Endodermal cell (in vitro differentiated cells): ENCODE measurements around the gene CCDC86. TPM values are rescaled to one million over a fixed set of nuclear protein-coding genes. Genes with fewer than 3 reads are reported as not detected.

ENCODE experiments used
- DNase-seq: peaks from one replicate; pipeline ENCODE4 v3.0.0-alpha.2; 2017
- H3K27ac ChIP-seq: 2 replicates; pipeline ENCODE4 v1.5.1; 2013; ENCODE audit warnings: mild to moderate bottlenecking, low read depth, low read length, moderate library complexity
- H3K27me3 ChIP-seq: 2 replicates; pipeline ENCODE4 v1.6.1; 2013; ENCODE audit warnings: mild to moderate bottlenecking, low read length, moderate library complexity; ENCODE audit not compliant: insufficient read depth, control insufficient read depth, poor library complexity, severe bottlenecking
- H3K36me3 ChIP-seq: 2 replicates; pipeline ENCODE4 v1.7.0; 2013; ENCODE audit warnings: mild to moderate bottlenecking, low read length, moderate library complexity; ENCODE audit not compliant: control insufficient read depth, insufficient read depth
- H3K4me1 ChIP-seq: one replicate; pipeline ENCODE4 v1.7.0; 2013; ENCODE audit warnings: low read length; ENCODE audit not compliant: control insufficient read depth, insufficient read depth
- H3K4me3 ChIP-seq: 2 replicates; pipeline ENCODE4 v1.5.1; 2013; ENCODE audit warnings: mild to moderate bottlenecking, low read length, moderate library complexity
- H3K9ac ChIP-seq: 2 replicates; pipeline ENCODE4 v1.6.1; 2013; ENCODE audit warnings: mild to moderate bottlenecking, low read length, moderate library complexity; ENCODE audit not compliant: poor library complexity, severe bottlenecking; ENCODE audit errors: extremely low read depth
- H3K9me3 ChIP-seq: 2 replicates; pipeline ENCODE4 v1.6.1; 2013; ENCODE audit warnings: mild to moderate bottlenecking, low read length, moderate library complexity; ENCODE audit not compliant: control insufficient read depth
- H3K27ac Mint-ChIP-seq: 2 replicates; pipeline ENCODE4 v1.8.0; 2020; ENCODE audit warnings: mixed read lengths
- H3K27me3 Mint-ChIP-seq: 2 replicates; pipeline ENCODE4 v1.8.0; 2021; ENCODE audit warnings: mild to moderate bottlenecking, mixed read lengths; ENCODE audit not compliant: insufficient read depth
- H3K36me3 Mint-ChIP-seq: 2 replicates; pipeline ENCODE4 v1.8.0; 2020; ENCODE audit warnings: low read depth, mixed read lengths
- H3K4me1 Mint-ChIP-seq: 2 replicates; pipeline ENCODE4 v1.8.0; 2020; ENCODE audit warnings: mixed read lengths
- H3K4me3 Mint-ChIP-seq: 2 replicates; pipeline ENCODE4 v1.8.0; 2020; ENCODE audit warnings: mild to moderate bottlenecking, moderate library complexity, mixed read lengths
- H3K9me3 Mint-ChIP-seq: 2 replicates; pipeline ENCODE4 v1.8.0; 2020; ENCODE audit warnings: mild to moderate bottlenecking, mixed read lengths
- WGBS, 2 experiments: methylation state at CpG; one replicate each; pipeline versions ENCODE4 v1.1.5 to v1.1.7; 2013; ENCODE audit warnings: missing lambda C conversion rate in 2 of 2, mixed read lengths in 1 of 2; ENCODE audit not compliant: insufficient coverage in 1 of 2, insufficient read length in 1 of 2; 5-methylcytosine and 5-hydroxymethylcytosine counted together
- total RNA-seq, 2 donors: library from RNA; stranded (reverse); fragmentation: NEBNext Ultra II Directional in 1 of 2; extraction: Animal tissue kit (Norgen Biotek cat#: 25700) in 1 of 2; gene quantifications; 2 replicates in 1 of 2; 3 replicates in 1 of 2; pipeline ENCODE4 v1.2.1, GENCODE V29; 2021
- TF ChIP-seq, protein P1 (sequence below): fragments of 200-600 bp; sonication (generic); conservative IDR thresholded peaks from 2 replicates; pipeline ENCODE4 v1.5.0; 2021; ENCODE audit warnings: antibody characterized with exemption, mild to moderate bottlenecking

CCDC86 gene
- total RNA-seq, 2 donors from 2014 or later, result 22.4 to 27.9 TPM

DNA sequence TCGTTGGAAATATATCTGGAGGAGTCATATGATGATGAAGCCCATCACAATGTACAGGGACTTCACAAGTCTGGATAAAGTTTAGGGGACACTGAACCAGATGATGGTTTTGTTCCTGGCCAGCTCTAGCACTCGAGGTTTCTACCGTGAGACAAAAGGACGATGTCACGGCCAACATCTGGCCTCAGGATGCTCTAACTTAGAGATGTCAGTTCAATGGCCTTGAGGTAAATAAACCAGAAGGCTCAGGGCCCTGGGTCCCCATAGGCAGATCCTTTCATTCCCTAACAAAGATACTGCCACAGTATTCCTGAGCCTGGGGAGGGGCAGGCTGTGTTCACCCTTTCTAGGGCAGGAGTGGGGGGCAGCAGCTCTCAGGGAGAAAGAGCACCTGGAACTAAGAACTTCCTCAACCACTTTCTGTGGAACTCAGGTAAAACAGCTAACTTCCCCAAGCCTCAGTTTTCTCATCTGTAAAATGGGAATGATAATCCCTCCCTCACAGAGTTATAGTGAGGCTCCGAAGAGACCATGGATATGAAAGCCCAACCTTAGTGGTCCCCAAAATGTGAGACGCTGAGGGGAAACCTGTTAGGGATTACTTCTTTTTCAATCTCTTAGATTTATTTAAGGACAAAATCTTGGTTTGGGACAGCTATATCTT lies 38.5 kb upstream of the CCDC86 start:
- Mint-ChIP-seq H3K27ac (no peak overlapping the region), H3K4me1 (no peaks in the 10 kb centered on the region), H3K4me3 (no peak overlapping the region), H3K27me3 (peaks cover 11% of the 10 kb centered on the region), H3K36me3 (no peaks in the 10 kb centered on the region), H3K9me3 (no peaks in the 10 kb centered on the region)
- 84 to 89% methylated on average over 5 to 7 of the region's 7 CpGs for WGBS, 2 experiments
- TF ChIP-seq, protein P1, sequence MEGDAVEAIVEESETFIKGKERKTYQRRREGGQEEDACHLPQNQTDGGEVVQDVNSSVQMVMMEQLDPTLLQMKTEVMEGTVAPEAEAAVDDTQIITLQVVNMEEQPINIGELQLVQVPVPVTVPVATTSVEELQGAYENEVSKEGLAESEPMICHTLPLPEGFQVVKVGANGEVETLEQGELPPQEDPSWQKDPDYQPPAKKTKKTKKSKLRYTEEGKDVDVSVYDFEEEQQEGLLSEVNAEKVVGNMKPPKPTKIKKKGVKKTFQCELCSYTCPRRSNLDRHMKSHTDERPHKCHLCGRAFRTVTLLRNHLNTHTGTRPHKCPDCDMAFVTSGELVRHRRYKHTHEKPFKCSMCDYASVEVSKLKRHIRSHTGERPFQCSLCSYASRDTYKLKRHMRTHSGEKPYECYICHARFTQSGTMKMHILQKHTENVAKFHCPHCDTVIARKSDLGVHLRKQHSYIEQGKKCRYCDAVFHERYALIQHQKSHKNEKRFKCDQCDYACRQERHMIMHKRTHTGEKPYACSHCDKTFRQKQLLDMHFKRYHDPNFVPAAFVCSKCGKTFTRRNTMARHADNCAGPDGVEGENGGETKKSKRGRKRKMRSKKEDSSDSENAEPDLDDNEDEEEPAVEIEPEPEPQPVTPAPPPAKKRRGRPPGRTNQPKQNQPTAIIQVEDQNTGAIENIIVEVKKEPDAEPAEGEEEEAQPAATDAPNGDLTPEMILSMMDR, result no peak
- DNase-seq, result no peak
- no peak overlapping the region for H3K27ac ChIP-seq
- no peak overlapping the region for H3K4me3 ChIP-seq
- H3K9me3 ChIP-seq, result no peaks in the 10 kb centered on the region
- no peaks in the 10 kb centered on the region for H3K4me1 ChIP-seq
- no peak overlapping the region for H3K9ac ChIP-seq
- H3K36me3 ChIP-seq, result no peaks in the 10 kb centered on the region
- no peaks in the 10 kb centered on the region for H3K27me3 ChIP-seq

DNA sequence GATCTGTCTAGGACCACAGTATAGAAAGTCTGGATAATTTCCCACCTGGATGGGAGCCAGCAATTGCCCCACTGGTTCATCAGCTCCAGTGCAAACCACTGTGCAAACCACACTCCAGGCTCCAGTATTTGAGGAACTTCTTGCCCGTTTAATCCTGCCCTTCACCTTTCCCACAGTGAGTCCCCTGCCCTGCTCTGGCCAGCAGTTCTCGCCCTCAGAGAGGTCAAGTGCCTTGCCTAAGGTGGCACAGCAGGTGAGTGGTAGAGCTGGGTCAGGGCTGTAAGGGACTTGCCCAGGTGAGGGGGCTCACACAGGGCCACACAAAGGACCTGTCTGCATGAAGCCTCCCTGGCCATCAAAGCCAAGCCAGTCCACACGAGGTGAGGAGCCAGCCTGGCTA lies 32.7 kb upstream of the CCDC86 start:
- 88% methylated on average over 3 of the region's 3 CpGs; no CpG with 5 or more reads in 1 of the 2 experiments for WGBS, 2 experiments
- Mint-ChIP-seq H3K27ac (no peak overlapping the region), H3K4me1 (no peaks in the 10 kb centered on the region), H3K9me3 (peaks cover 9% of the 10 kb centered on the region), H3K36me3 (no peaks in the 10 kb centered on the region), H3K27me3 (peaks cover 8% of the 10 kb centered on the region), H3K4me3 (no peak overlapping the region)
- no peak overlapping the region for H3K9ac ChIP-seq
- no peaks in the 10 kb centered on the region for H3K36me3 ChIP-seq
- DNase-seq, result no peak
- TF ChIP-seq, protein P1, result no peak
- no peak overlapping the region for H3K4me3 ChIP-seq
- no peak overlapping the region for H3K27ac ChIP-seq
- H3K9me3 ChIP-seq, result no peaks in the 10 kb centered on the region
- H3K27me3 ChIP-seq, result no peaks in the 10 kb centered on the region
- H3K4me1 ChIP-seq, result no peaks in the 10 kb centered on the region

DNA sequence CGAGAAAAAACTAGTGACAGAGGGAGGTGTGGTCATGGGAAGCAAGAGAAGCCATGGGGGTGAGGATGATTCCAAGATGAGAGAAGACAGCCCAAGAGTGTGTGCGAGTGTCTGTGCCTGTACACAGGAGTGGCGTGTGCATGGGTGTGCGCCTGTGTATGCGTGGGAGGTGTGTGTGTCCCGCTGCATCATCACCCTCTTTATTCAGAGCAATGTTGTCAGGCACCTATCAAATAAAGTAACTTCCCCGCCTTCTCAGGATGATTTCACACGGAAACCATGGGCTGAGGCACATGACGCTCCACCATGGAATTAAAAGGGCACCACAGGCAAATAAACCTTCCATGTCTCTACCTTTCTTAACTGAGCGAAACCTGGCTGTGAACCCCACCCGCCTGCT lies 32.2 kb upstream of the CCDC86 start:
- TF ChIP-seq, protein P1, result no peak
- peaks cover 8% of the 10 kb centered on the region for H3K27me3 Mint-ChIP-seq
- 93 to 95% methylated on average over 11 of the region's 11 CpGs for WGBS, 2 experiments
- peaks cover 13% of the 10 kb centered on the region for H3K9me3 Mint-ChIP-seq
- Histone ChIP-seq H3K4me3 (no peak overlapping the region), H3K27me3 (no peaks in the 10 kb centered on the region), H3K4me1 (no peaks in the 10 kb centered on the region), H3K9ac (no peak overlapping the region), H3K36me3 (no peaks in the 10 kb centered on the region), H3K9me3 (no peaks in the 10 kb centered on the region), H3K27ac (no peak overlapping the region)
- no peaks in the 10 kb centered on the region for H3K36me3 Mint-ChIP-seq
- H3K27ac Mint-ChIP-seq, result no peak overlapping the region
- no peak overlapping the region for H3K4me3 Mint-ChIP-seq
- no peaks in the 10 kb centered on the region for H3K4me1 Mint-ChIP-seq
- no peak for DNase-seq
